Measurements from ENCODE around the gene YIF1A. TPM values are rescaled to one million over a fixed set of nuclear protein-coding genes. Genes with fewer than 3 reads are reported as not detected.
A peak's percentile ranks its signal among the peaks of the same experiment; 100 is the strongest.

The YIF1A gene
- total RNA-seq, 8 experiments from 2014 or later = 58.0 to 172 (median 101) TPM

GRCh38 chr11:66286699-66287098 is 2.2 kb downstream of the YIF1A start:
- peaks cover 36 to 47% of the 10 kb centered on the region in 2 donors for H3K4me1 ChIP-seq (replicated peaks in 1 of 2)
- no peak overlapping the region for H3K27ac ChIP-seq
- ATAC-seq (replicated peaks in 6 of 8) = no peak
- WGBS, 10 experiments = 80 to 93% (median 87%) methylated on average over 1 to 3 of the region's 5 CpGs; no CpG with 5 or more reads in 6 of the 10 experiments
- no peak overlapping the region for H3K4me3 ChIP-seq
- in situ Hi-C loops (cut with MboI; ENCODE audit: low pct_unique_long_range_greater_than_20kb in 2 of 9, low sequenced_read_pairs in 9 of 9, unreplicated experiment in 9 of 9) = no loop called here

- in situ Hi-C loops (cut with MboI; ENCODE audit: low pct_unique_long_range_greater_than_20kb in 2 of 9, low sequenced_read_pairs in 9 of 9, unreplicated experiment in 9 of 9) = no loop called here
- Histone ChIP-seq H3K4me1 (replicated peaks in 1 of 2) (peaks cover 45 to 46% of the 10 kb centered on the region in 2 donors), H3K4me3 (no peak overlapping the region), H3K27ac (no peak overlapping the region)
- WGBS, 10 experiments = 80 to 100% (median 92%) methylated on average over 1 to 4 of the region's 13 CpGs; no CpG with 5 or more reads in 5 of the 10 experiments
- no peak for ATAC-seq (replicated peaks in 6 of 8)
Measured at GRCh38 chr11:66285250-66285947, 3.5 kb downstream of the YIF1A start.

GRCh38 chr11:66284526-66285078 is 4.3 kb downstream of the YIF1A start:
- in situ Hi-C loops (cut with MboI; ENCODE audit: low pct_unique_long_range_greater_than_20kb in 2 of 9, low sequenced_read_pairs in 9 of 9, unreplicated experiment in 9 of 9) = no loop called here
- Histone ChIP-seq H3K4me1 (replicated peaks in 1 of 2) (peaks cover 46% of the 10 kb centered on the region in 2 donors), H3K27ac (no peak overlapping the region), H3K4me3 (no peak overlapping the region)
- 100% methylated on average over 1 to 3 of the region's 16 CpGs; no CpG with 5 or more reads in 5 of the 10 experiments for WGBS, 10 experiments
- ATAC-seq (replicated peaks in 6 of 8) = no peak

- Histone ChIP-seq H3K27ac (no peak overlapping the region), H3K4me1 (replicated peaks in 1 of 2) (peaks cover 48 to 50% of the 10 kb centered on the region in 2 donors), H3K4me3 (no peak overlapping the region)
- no peak for ATAC-seq (replicated peaks in 6 of 8)
- no CpG with 5 or more reads among the region's 14 CpGs for WGBS, 10 experiments
- in situ Hi-C loops (cut with MboI; ENCODE audit: low pct_unique_long_range_greater_than_20kb in 2 of 9, low sequenced_read_pairs in 9 of 9, unreplicated experiment in 9 of 9) = no loop called here
Measured at GRCh38 chr11:66283461-66284105, 5.4 kb downstream of the YIF1A start.

GRCh38 chr11:66282468-66283455 is 6.2 kb downstream of the YIF1A start:
- in situ Hi-C loops (cut with MboI; ENCODE audit: low pct_unique_long_range_greater_than_20kb in 2 of 9, low sequenced_read_pairs in 9 of 9, unreplicated experiment in 9 of 9) = no loop called here
- 0 to 100% (median 54%) methylated on average over 1 to 6 of the region's 35 CpGs; no CpG with 5 or more reads in 6 of the 10 experiments for WGBS, 10 experiments
- H3K27ac ChIP-seq = peak overlapping the region; percentile 60 to 74

GRCh38 chr11:66281776-66282467 is 7.0 kb downstream of the YIF1A start:
- WGBS, 10 experiments = 0 to 100% (median 44%) methylated on average over 1 to 9 of the region's 20 CpGs; no CpG with 5 or more reads in 4 of the 10 experiments
- peaks cover 42 to 45% of the 10 kb centered on the region in 2 donors for H3K4me1 ChIP-seq (replicated peaks in 1 of 2)
- peak overlapping the region in 1 of 2 donors; percentile 55 for H3K27ac ChIP-seq
- in situ Hi-C loops (cut with MboI; ENCODE audit: low pct_unique_long_range_greater_than_20kb in 2 of 9, low sequenced_read_pairs in 9 of 9, unreplicated experiment in 9 of 9) = no loop called here
- peak overlapping the region in 2 of 5 donors; percentile 4 to 21 for H3K4me3 ChIP-seq
- ATAC-seq (replicated peaks in 6 of 8) = peak in 5 of 8 experiments; percentile 13 to 25 (median 19)

More at GRCh38 chr11:66282468-66283455, 6.2 kb downstream of the YIF1A start:
- H3K4me3 ChIP-seq = peak overlapping the region in 2 of 5 donors; percentile 4 to 21
- peak; percentile 70 to 92 (median 73) for ATAC-seq (replicated peaks in 6 of 8)
- peaks cover 43 to 46% of the 10 kb centered on the region in 2 donors for H3K4me1 ChIP-seq (replicated peaks in 1 of 2)

GRCh38 chr11:66281001-66281400 is 7.9 kb downstream of the YIF1A start:
- ATAC-seq (replicated peaks in 6 of 8) = no peak

GRCh38 chr11:66280428-66280827 is 8.5 kb downstream of the YIF1A start:
- in situ Hi-C loops (cut with MboI; ENCODE audit: low pct_unique_long_range_greater_than_20kb in 2 of 9, low sequenced_read_pairs in 9 of 9, unreplicated experiment in 9 of 9) = no loop called here
- WGBS, 10 experiments = no CpG with 5 or more reads among the region's 14 CpGs

More at GRCh38 chr11:66281001-66281400, 7.9 kb downstream of the YIF1A start:
- H3K27ac ChIP-seq = no peak overlapping the region
- peaks cover 42 to 45% of the 10 kb centered on the region in 2 donors for H3K4me1 ChIP-seq (replicated peaks in 1 of 2)
- WGBS, 10 experiments = 60 to 92% (median 79%) methylated on average over 1 to 5 of the region's 6 CpGs; no CpG with 5 or more reads in 4 of the 10 experiments
- in situ Hi-C loops (cut with MboI; ENCODE audit: low pct_unique_long_range_greater_than_20kb in 2 of 9, low sequenced_read_pairs in 9 of 9, unreplicated experiment in 9 of 9) = no loop called here
- H3K4me3 ChIP-seq = no peak overlapping the region

GRCh38 chr11:66279092-66279734 is 9.7 kb downstream of the YIF1A start:
- 90 to 100% (median 100%) methylated on average over 1 to 2 of the region's 15 CpGs; no CpG with 5 or more reads in 7 of the 10 experiments for WGBS, 10 experiments
- peak in 5 of 8 experiments; percentile 12 to 41 (median 32) for ATAC-seq (replicated peaks in 6 of 8)
- peak overlapping the region; percentile 82 to 89 for H3K27ac ChIP-seq
- peaks cover 42 to 45% of the 10 kb centered on the region in 2 donors for H3K4me1 ChIP-seq (replicated peaks in 1 of 2)
- in situ Hi-C loops (cut with MboI; ENCODE audit: low pct_unique_long_range_greater_than_20kb in 2 of 9, low sequenced_read_pairs in 9 of 9, unreplicated experiment in 9 of 9) = no loop called here
- H3K4me3 ChIP-seq = peak overlapping the region; percentile 73 to 95 (median 79)

More at GRCh38 chr11:66280428-66280827, 8.5 kb downstream of the YIF1A start:
- Histone ChIP-seq H3K27ac (peak overlapping the region in 1 of 2 donors; percentile 21), H3K4me1 (replicated peaks in 1 of 2) (peaks cover 42 to 45% of the 10 kb centered on the region in 2 donors), H3K4me3 (peak overlapping the region in 1 of 5 donors; percentile 79)
- peak in 1 of 8 experiments; percentile 0 for ATAC-seq (replicated peaks in 6 of 8)

GRCh38 chr11:66278363-66279091 is 10.4 kb downstream of the YIF1A start:
- peak in 6 of 8 experiments; percentile 1 to 10 (median 8) for ATAC-seq (replicated peaks in 6 of 8)
- WGBS, 10 experiments = no CpG with 5 or more reads among the region's 45 CpGs
- in situ Hi-C loops (cut with MboI; ENCODE audit: low pct_unique_long_range_greater_than_20kb in 2 of 9, low sequenced_read_pairs in 9 of 9, unreplicated experiment in 9 of 9) = no loop called here
- H3K4me1 ChIP-seq (replicated peaks in 1 of 2) = peaks cover 42 to 45% of the 10 kb centered on the region in 2 donors
- H3K4me3 ChIP-seq = peak overlapping the region; percentile 73 to 95 (median 79)
- peak overlapping the region; percentile 89 to 91 for H3K27ac ChIP-seq

Data from motor neuron (in vitro differentiated cells).